ENCODE data around the gene CHRNE.

GRCh38 chr17:4919511-4920047 is 16.7 kb upstream of the CHRNE start:
- no peak for TF ChIP-seq CTCF (conservative IDR thresholded peaks at IDR 0.05; ENCODE audit: low read length)
- TF ChIP-seq EZH2phosphoT487 (IDR thresholded peaks at IDR 0.05; ENCODE audit: borderline replicate concordance, low read depth, low read length): no peak

Measured in OCI-LY7 (cell line).